ENCODE data around the gene CAMSAP2.

DNA sequence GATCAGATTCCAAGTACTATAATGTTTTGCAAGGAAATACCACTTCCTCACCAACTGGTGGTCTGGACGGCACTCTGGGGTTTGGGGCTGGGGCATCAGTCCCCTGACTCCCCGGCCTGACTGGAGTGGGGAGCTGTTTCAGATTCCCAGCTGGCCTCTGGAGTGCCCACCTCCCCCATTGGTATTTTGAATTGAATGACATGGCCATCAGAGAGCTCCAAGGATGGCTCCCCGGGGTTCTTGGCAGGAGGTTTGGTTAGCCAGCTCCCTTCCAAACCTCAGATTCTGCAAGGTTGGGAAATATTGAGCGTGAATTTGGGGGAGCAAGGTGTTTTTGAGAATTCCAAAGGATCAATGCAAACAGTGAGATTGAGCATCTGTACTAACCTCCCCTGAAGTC lies 153.9 kb downstream of the CAMSAP2 start:
- TF ChIP-seq CTCF (IDR thresholded peaks at IDR 0.05) (no peak), POLR2A (IDR thresholded peaks at IDR 0.05) (no peak), EP300 (IDR thresholded peaks at IDR 0.05) (no peak)
